Cerebellar nuclear complex (tissue), 1 donor: ENCODE results near the gene GUCA2A.
"Not testable (repeated sequence)": the region's sequence is repeated elsewhere in the genome, so short reads cannot be mapped to it uniquely, and the experiment has no call there.

ENCODE experiments used
- DNase-seq, 2 experiments: peaks; one replicate each; lab custom pipeline; 2025; lab: John Stamatoyannopoulos, UW

The GUCA2A gene, protein sequence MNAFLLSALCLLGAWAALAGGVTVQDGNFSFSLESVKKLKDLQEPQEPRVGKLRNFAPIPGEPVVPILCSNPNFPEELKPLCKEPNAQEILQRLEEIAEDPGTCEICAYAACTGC

GRCh38 chr1:42164551-42165420, at the start of gene GUCA2A:
Gene GUCA2A (minus strand): TSS chr1:42164745. CDS start chr1:42164712, 33 bp downstream.
- DNase-seq, result no peak

DNA sequence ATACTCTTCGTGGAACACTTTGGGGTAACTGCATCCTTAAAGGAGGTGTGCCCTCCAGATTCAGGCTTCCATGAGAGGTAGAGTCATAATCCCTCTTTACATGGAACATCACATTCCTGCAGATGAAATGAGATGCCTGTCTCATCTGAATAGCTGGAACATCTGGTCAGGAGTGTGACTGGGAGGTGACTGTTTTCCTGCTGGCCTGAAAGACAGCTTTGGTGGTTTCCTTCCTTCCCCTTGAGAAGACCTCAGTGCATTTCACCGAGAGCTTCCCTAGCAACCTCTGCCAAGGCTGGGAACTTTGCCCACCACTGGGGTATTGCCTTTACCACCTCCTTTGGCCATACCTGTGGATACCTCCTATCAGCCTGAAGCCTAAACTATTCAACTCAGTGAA, 46.7 kb upstream of the GUCA2A start:
- no peak for DNase-seq

GRCh38 chr1:42210421-42211133, 46.0 kb upstream of the GUCA2A start:
- DNase-seq, result no peak

DNA sequence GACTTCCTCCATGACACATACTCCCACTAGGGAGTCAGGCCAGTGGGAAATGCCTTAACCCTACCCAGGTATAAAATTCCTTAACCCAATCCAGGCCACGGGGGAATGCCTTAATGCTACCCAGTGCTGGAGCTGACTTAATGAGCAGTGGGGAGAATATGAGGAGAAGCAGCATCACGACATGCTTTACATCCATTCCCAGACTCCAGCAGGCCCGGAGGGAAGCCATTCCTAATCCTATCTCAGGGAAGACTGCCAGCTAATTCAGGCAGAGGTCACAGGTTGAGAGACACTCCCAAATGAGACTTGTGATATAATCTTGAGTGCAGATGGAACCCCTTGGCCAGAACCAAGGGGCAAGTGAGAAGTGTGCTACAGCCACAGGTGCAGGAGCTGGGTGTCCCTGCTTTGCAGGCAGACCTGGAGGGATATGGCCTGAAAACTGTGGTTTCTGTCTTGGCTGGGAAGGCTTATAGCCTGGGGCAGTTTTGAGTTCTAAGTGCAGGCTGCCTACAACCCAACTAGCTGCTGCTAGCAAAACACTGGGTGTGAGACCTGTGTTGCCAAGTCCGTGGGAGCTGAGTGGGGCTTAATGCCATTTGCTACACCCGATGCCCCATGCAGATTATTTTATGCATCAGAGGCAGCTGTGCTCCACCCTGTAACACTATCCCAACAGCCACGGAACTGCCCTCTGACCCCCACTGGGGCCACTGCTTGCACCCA, 45.1 kb upstream of the GUCA2A start:
- no peak for DNase-seq

- DNase-seq, result not testable (repeated sequence)
These were observed 42.4 kb upstream of the GUCA2A start for GRCh38 chr1:42206930-42207329.

DNA sequence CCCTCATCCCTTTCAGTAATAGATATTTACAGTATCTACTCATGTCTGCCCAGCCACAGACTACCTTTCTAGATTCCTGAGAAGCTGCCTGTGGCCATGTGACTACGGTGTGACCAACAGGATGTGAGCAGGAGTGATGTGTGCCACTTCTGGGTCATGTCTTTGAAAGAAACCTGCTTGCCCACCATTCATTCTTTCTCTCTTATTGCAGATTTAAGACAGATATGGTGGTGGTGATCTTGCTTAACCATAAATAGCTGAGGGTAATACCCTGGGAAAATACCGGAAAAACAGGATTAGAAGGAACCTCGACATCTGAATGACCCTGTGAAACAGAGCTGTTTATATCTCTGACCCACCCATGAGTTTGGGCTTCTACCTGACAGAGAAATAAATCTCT, 41.6 kb upstream of the GUCA2A start:
- no peak for DNase-seq

DNA sequence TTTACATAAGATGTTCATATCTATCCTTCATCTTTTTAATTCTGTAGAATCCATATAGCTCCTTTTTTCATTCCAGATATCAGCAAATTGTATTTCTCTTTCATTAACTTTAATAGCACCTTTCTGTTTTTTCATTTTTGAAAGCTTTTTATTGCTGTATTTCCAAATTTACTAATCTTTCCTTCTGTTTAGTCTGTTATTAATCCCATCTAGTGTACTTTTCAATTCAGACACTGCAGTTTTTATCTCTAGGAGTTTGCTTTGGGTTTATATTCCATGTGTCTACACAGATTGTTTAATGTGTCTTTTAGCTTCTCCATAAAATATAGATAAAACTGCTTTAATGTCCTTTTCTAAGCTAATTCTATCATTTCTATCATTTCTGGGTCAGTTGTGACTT, 37.4 kb upstream of the GUCA2A start:
- DNase-seq, result no peak

GRCh38 chr1:42198251-42198650, 33.7 kb upstream of the GUCA2A start:
- DNase-seq, result no peak

- no peak for DNase-seq
These were observed 31.3 kb upstream of the GUCA2A start for GRCh38 chr1:42195841-42196240.

DNA sequence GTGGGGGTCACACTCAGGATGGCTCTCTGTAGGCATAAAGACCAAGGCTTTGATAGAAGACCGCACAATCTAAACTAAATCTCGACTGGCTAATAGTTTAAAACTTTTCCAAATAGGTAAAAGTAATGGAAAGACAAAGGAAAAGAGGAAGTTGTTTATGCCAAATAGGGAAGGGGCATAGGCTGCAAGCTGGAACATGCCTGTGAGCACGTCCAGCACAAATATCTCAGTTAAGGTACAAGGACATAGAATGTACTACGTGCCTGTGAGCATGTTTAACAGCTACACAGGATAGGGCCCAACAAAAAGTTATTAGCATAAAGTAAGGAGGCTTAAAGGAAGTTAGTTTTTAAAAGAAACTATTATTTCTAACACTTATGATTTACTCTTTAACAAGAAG, 27.6 kb upstream of the GUCA2A start:
- DNase-seq, result no peak

- no peak for DNase-seq
These were observed 26.8 kb upstream of the GUCA2A start for GRCh38 chr1:42191319-42191718.

DNA sequence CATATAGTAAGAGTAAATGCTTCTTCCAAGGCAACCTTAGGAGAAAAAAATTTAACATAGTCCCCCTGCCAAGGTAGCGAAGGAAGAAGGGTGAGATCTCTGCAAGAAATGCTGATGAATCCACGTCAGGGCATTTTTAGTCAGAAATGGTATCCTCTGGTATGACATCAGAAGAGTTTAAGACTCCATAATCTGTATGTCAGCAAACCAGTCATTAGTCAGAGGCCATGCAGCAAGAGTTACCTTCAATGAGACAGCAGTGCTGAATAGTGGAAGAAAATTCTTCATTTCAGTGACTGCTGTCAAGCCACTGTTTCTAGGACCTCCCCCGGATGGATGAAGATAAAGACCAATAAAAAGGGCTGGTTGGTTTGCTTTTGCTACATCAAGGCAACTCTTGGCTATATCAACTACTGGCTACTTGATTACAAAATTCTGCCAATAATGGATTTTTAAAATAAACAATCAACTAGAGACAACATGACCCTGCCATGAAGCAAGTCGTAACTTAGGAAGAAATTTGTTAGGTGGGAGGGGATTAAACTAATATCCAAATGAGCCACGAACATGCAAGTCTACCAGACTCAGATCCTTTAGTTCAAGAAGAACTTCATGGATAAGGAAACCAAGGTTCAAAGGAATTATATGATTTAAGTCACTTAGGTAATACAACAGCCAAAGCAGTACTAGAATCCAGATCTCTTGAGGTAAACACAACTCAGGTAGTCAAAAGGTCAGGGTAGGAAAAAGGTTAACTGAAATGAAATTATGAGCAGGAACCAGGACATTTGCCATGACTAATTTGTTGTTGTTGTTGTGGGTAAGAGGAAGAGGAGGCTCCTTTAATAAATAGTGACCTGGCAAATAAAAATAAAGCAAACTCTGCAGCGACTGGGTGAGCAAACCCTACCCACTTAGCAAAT, 25.6 kb upstream of the GUCA2A start:
- no peak for DNase-seq

GRCh38 chr1:42186152-42186551, 21.6 kb upstream of the GUCA2A start:
- DNase-seq, result no peak

- no peak for DNase-seq
These were observed 20.1 kb upstream of the GUCA2A start for GRCh38 chr1:42184616-42185015.

DNA sequence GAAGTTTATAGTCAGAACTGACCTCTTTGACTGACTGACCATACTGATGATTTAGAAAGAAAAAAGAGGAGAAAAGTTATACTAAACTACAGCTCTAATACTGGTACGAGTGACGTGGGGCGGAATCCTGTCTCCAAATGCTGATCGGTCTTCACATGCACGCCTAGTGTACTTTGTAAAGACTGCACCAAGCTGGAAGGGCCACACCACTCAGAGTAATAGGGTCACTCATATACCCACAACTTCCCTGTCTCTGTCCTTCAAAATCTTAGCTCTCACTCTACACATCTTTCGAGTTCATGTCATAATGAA, 19.4 kb upstream of the GUCA2A start:
- DNase-seq, result no peak

DNA sequence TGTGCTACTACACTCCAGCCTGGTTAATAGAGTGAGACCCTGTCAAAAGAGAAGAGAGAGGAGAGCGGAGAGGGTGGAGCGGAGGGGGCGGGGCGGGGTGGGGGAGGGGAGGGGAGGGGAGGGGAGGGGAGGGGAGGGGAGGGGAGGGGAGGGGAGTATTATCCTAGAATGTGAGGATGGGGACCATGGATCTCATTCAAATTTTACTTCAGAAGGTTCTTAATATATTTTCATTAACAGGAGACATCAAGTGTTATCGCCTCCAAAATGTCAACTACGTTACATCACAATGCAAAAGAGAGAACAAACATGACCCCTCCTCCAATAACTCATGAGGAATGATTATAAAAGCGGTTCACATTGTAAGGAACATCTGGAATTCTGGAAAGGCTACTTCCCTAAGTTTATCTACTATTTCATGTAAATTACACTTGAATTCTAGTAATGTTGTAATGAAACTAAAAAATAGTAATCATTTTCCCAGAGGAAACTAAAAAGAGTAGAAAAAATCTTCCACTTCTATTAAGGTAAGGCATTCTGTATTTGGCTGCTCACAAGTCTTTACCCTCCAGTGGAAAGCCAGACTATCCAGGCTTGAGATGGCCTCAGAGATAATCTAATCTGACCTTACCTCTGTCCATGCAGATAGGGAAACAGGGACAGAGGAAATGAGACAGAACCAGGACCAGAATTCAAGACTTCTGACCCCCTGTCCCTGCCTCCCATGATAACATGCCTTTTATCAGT, 18.8 kb upstream of the GUCA2A start:
- DNase-seq, result no peak

GRCh38 chr1:42181687-42182086, 17.1 kb upstream of the GUCA2A start:
- no peak for DNase-seq

DNA sequence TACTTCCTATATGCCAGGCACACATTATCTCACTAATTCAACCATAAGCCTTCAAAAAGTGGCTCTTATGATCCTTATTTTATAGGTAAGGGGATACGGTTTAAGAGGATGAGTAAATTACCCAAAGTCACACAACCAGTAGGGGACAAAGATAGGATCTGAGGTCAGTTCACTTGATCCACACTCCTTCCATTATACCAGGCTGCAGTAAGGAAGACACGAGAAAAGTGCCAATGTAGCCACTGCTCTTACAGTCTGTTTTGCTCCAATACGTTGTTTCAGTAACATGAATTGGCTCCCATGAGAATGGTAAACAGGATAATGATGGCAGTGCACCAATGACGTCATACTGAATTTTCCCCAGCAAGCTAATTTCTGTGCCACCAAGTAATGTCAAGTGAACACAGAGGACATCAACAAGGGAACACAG, 15.4 kb upstream of the GUCA2A start:
- no peak for DNase-seq

DNA sequence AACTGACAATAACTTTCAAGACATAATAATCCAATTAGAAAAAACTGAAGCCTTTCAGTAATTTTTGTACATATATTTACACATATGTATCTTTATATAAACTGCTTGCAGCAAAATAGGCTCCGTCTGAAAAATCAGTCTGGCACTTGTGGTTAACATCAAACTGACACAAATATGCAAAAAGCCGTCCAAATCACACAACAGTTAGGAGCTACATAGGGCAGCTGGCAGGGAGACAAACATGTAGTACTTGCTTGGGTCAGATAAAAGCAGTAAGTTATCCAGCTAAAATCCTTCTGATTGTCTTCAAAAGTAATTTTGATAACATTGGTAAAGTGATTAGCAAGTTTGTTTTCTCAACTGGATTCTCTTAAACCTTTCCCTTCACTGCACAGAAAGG, 14.7 kb upstream of the GUCA2A start:
- DNase-seq, result no peak

GRCh38 chr1:42178249-42178648, 13.7 kb upstream of the GUCA2A start:
- DNase-seq, result no peak

DNA sequence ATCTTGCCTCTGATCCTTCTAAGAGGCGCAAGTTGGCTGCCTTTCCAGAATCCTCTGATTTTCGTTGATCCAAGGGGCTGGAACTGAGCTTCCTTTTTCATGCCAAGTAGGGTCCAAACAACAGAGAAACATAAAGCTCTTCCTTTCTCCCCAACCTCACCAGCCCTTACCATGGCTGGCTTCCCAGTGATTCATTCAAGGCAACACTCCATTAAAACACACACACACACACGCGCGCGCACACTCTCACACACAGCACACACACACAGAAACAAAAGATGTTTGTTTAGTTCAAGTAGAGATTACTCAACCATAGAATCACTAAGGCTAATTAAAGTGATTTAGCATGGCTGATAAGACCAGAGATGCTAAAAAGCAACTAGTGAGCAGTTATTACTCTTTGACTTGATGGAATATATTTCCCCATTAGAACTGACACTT, 13.0 kb upstream of the GUCA2A start:
- no peak for DNase-seq
